BJ (cell line): ENCODE data around the gene SH3BGR. TPM values are rescaled to one million over a fixed set of nuclear protein-coding genes. Genes with fewer than 3 reads are reported as not detected.

Experiments used
- CTCF ChIA-PET: fragments of 350-600 bp; formaldehyde crosslinking; extraction: SDS; loops from one replicate; lab custom pipeline; 2021; ENCODE audit warnings: antibody characterized with exemption, inconsistent platforms; lab: Yijun Ruan, JAX
- POLR2A ChIA-PET: fragments of 300-600 bp; sonication (Branson Sonifier 250); formaldehyde crosslinking; extraction: SDS; loops from one replicate; lab custom pipeline; 2021; ENCODE audit warnings: antibody characterized with exemption; lab: Charles Lee
- DNase-seq: peaks from one replicate; pipeline ENCODE4 v3.0.0-alpha.2; 2011; ENCODE audit warnings: low read depth
- H3K27me3 ChIP-seq: 2 replicates; pipeline ENCODE4 v1.6.0; 2011; ENCODE audit warnings: low read length; ENCODE audit not compliant: control insufficient read depth, insufficient read depth
- H3K36me3 ChIP-seq: 2 replicates; pipeline ENCODE4 v1.5.1; 2011; ENCODE audit warnings: low read length; ENCODE audit not compliant: control insufficient read depth, insufficient read depth
- H3K4me3 ChIP-seq: 2 replicates; pipeline ENCODE4 v1.5.1; 2011; ENCODE audit warnings: low read depth, mild to moderate bottlenecking, control low read depth, low read length
- CTCF ChIP-seq: IDR thresholded peaks from 2 replicates; pipeline ENCODE4 v1.5.1; 2011; ENCODE audit warnings: low read depth, mild to moderate bottlenecking, control low read depth, inconsistent platforms, low read length, moderate library complexity; ENCODE audit not compliant: insufficient read depth
- polyA plus RNA-seq: library from polyadenylated mRNA; depleted of rRNA; stranded (reverse); fragments of >200 nt; gene quantifications from 2 replicates; pipeline ENCODE4 v1.2.3, GENCODE V29; 2011

Gene SH3BGR
- polyA plus RNA-seq, 1 experiment: 0.23 TPM

GRCh38 chr21:39461419-39461818 lies 9.6 kb downstream of the SH3BGR start:
- no peaks in the 10 kb centered on the region for H3K27me3 ChIP-seq
- POLR2A ChIA-PET: no interaction called here
- CTCF ChIA-PET: interaction anchor here (1.0 kb wide), 1 partner anchor 57 kb away, joined by 3 read pairs; no protein-coding TSS in a partner anchor
- no peak overlapping the region for H3K4me3 ChIP-seq
- TF ChIP-seq CTCF: no peak
- no peaks in the 10 kb centered on the region for H3K36me3 ChIP-seq
- DNase-seq: no peak

GRCh38 chr21:39463308-39463707 lies 11.5 kb downstream of the SH3BGR start:
- CTCF ChIA-PET: no interaction called here
- no peak for DNase-seq
- no peak for TF ChIP-seq CTCF
- Histone ChIP-seq H3K4me3 (no peak overlapping the region), H3K36me3 (no peaks in the 10 kb centered on the region), H3K27me3 (no peaks in the 10 kb centered on the region)
- POLR2A ChIA-PET: no interaction called here

- CTCF ChIA-PET: no interaction called here
- TF ChIP-seq CTCF: no peak
- no peak for DNase-seq
- Histone ChIP-seq H3K27me3 (no peaks in the 10 kb centered on the region), H3K36me3 (no peaks in the 10 kb centered on the region), H3K4me3 (no peak overlapping the region)
- POLR2A ChIA-PET: no interaction called here
These were observed 14.8 kb downstream of the SH3BGR start for GRCh38 chr21:39466584-39466983.

GRCh38 chr21:39467746-39468145 lies 16.0 kb downstream of the SH3BGR start:
- Histone ChIP-seq H3K36me3 (no peaks in the 10 kb centered on the region), H3K27me3 (no peaks in the 10 kb centered on the region), H3K4me3 (no peak overlapping the region)
- CTCF ChIA-PET: no interaction called here
- POLR2A ChIA-PET: no interaction called here
- TF ChIP-seq CTCF: no peak
- no peak for DNase-seq

- Histone ChIP-seq H3K36me3 (no peaks in the 10 kb centered on the region), H3K4me3 (no peak overlapping the region), H3K27me3 (no peaks in the 10 kb centered on the region)
- no peak for TF ChIP-seq CTCF
- no peak for DNase-seq
- ChIA-PET POLR2A (no interaction called here), CTCF (no interaction called here)
These were observed 16.8 kb downstream of the SH3BGR start for GRCh38 chr21:39468559-39468958.
